ENCODE data around the gene RIC8B.
"Not testable (repeated sequence)": the region's sequence is repeated elsewhere in the genome, so short reads cannot be mapped to it uniquely, and the experiment has no call there.

DNA sequence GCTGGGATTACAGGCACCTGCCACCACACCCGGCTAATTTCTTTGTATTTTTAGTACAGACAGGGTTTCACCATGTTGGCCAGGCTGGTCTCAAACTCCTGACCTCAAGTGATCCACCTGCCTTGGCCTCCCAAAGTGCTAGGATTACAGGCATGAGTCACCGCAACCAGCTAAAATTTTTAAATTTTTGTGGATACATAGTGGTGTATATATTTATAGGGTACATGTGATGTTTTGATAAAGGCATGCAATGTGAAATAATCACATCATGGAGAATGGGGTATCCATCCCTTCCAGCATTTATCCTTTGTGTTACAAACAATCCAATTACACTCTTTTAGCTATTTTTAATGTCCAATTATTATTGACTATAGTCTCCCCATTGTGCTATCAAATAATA, 147.5 kb downstream of the RIC8B start:
- TF ChIP-seq, protein P1, sequence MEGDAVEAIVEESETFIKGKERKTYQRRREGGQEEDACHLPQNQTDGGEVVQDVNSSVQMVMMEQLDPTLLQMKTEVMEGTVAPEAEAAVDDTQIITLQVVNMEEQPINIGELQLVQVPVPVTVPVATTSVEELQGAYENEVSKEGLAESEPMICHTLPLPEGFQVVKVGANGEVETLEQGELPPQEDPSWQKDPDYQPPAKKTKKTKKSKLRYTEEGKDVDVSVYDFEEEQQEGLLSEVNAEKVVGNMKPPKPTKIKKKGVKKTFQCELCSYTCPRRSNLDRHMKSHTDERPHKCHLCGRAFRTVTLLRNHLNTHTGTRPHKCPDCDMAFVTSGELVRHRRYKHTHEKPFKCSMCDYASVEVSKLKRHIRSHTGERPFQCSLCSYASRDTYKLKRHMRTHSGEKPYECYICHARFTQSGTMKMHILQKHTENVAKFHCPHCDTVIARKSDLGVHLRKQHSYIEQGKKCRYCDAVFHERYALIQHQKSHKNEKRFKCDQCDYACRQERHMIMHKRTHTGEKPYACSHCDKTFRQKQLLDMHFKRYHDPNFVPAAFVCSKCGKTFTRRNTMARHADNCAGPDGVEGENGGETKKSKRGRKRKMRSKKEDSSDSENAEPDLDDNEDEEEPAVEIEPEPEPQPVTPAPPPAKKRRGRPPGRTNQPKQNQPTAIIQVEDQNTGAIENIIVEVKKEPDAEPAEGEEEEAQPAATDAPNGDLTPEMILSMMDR (IDR thresholded peaks at IDR 0.05), result not testable (repeated sequence)
- not testable (repeated sequence) for TF ChIP-seq POLR2A (IDR thresholded peaks at IDR 0.05)

All from transverse colon (tissue), 3 donors.